Fibroblast of pulmonary artery (primary cell): ENCODE results near the gene SH3TC1.

Experiments used
- DNase-seq: peaks from one replicate; pipeline ENCODE4 v3.0.0-alpha.2; 2010; ENCODE audit warnings: low read depth
- H3K4me3 ChIP-seq: replicated peaks from 2 replicates; pipeline ENCODE4 v1.5.1; 2011; ENCODE audit warnings: low read depth, mild to moderate bottlenecking, control low read depth, low read length, moderate library complexity
- CTCF ChIP-seq: IDR thresholded peaks from 2 replicates; pipeline ENCODE4 v1.5.1; 2011; ENCODE audit warnings: mild to moderate bottlenecking, control low read depth, low read length, inconsistent platforms; ENCODE audit errors: missing control alignments

Gene SH3TC1

DNA sequence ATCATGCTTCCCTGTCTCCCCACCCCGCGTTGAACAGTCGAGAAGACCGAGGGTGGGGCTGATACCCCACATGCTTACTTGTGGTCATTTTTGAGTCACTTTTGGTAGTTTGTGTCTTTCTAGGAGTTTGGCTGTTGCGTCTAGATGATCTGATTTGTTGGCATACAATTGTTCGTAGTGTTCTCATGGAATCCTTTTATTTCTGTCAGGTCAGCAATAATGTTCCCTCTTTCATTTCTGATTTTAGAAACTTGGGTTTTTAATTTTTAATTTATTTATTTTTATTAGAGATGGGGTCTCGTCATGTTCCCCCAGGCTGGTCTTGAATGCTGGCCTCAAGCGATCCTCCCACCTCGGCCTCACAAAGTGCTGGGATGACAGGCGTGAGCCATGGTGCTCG lies 30.9 kb downstream of the SH3TC1 start:
- no peak overlapping the region for H3K4me3 ChIP-seq
- DNase-seq, result no peak
- TF ChIP-seq CTCF, result no peak

DNA sequence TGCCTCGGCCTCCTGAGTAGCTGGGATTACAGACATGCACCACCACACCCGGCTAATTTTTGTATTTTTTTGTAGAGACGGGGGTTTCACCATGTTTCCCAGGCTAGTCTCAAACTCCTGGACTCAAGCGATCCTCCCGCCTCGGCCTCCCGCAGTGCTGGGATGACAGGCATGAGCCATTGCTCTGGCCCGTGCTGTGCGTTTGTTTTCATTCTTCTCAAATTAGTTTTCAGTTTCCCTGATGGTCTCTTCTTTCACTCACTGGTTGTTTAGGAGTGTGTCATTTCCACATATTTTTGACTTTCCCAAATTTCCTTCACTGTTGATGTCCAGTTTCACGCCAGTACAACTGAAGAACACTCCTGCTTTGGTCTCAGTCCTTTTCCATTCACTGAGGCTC lies 31.8 kb downstream of the SH3TC1 start:
- TF ChIP-seq CTCF, result no peak
- no peak overlapping the region for H3K4me3 ChIP-seq
- no peak for DNase-seq

- no peak for DNase-seq
- no peak for TF ChIP-seq CTCF
- no peak overlapping the region for H3K4me3 ChIP-seq
Observed at GRCh38 chr4:8231551-8232049, 32.5 kb downstream of the SH3TC1 start.

DNA sequence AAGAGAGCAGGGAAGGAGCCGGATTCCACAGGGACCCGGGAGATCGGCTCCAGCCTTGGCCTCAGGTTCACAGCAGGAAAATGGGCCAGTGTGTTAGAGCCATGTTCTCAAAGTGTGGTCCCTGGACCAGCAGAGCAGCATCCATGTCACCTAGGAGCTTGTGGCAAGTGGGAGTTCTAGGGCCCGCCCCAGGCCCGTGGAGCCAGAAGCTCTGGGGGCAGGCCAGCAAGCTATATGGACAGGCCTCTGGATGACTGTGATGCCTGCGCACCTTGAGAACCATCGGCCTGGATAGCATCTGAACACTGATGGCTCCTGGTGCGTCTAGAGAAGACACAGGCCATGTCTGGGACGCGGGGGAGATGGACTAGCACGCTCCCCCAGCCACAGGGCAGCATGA lies 33.7 kb downstream of the SH3TC1 start:
- H3K4me3 ChIP-seq, result no peak overlapping the region
- no peak for TF ChIP-seq CTCF
- DNase-seq, result no peak

DNA sequence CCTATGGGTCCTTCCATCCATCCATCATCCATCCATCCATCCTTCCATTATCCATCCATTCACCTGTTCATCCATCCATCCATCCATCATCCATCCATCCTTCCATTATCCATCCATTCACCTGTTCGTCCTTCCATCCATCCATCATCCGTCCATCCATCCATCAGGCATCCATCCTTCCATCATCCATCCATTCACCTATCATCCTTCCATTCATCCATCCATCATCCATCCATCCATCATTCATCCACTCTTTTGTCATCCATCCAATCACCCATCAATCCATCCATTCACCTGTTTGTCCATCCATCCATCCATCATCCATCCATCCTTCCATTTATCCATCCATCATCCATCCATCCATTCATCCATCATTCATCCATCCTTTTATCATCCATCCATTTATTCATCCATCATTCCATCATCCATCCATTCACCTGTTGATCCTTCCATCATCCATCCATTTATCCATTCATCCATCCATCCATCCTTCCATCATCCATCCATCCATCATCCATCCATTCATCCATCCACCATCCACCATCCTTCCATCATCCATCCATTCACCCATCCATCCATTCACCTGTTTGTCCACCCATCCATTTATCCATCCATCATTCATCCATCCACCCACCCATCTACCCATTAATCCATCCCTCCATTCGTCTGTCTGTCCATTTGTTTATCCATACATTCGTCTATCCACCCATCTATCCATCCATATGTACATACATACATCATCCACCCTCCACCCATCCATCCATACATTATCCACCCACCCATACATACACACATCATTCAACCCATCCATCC lies 34.8 kb downstream of the SH3TC1 start:
- DNase-seq, result no peak
- TF ChIP-seq CTCF, result no peak

GRCh38 chr4:8234715-8235114 lies 35.6 kb downstream of the SH3TC1 start:
- DNase-seq, result no peak
- no peak overlapping the region for H3K4me3 ChIP-seq
- no peak for TF ChIP-seq CTCF

More for the DNA sequence above, 34.8 kb downstream of the SH3TC1 start:
- no peak overlapping the region for H3K4me3 ChIP-seq

DNA sequence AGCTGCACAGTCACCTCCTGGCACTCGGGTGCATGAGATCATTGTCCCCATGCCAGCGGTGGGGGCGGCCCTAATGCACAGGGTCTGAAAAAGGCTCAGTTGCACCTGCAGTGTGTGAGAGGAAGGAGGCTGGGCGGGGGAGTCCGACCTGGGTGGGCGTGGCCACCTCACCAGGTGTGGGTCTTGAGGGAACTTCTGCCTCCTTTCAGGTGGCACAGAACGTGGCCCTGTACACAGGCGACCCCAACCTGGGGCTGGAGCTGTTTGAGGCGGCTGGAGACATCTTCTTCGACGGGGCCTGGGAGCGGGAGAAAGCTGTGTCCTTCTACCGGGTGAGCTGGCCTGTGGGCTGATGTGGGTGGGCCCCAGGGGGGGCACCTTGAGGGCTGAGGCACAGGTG lies 36.1 kb downstream of the SH3TC1 start:
- no peak for DNase-seq
- no peak overlapping the region for H3K4me3 ChIP-seq

More for the DNA sequence above, 36.1 kb downstream of the SH3TC1 start:
- TF ChIP-seq CTCF, result no peak
